Fibroblast of the aortic adventitia (primary cell): ENCODE results near the gene SMR3B. TPM values are rescaled to one million over a fixed set of nuclear protein-coding genes. Genes with fewer than 3 reads are reported as not detected.

Source experiments
- DNase-seq: peaks from one replicate; pipeline ENCODE4 v3.0.0-alpha.2; 2010; ENCODE audit warnings: low read depth
- H3K4me3 ChIP-seq: 2 replicates; pipeline ENCODE4 v1.5.1; 2011; ENCODE audit warnings: low read depth, mild to moderate bottlenecking, control low read depth, low read length, moderate library complexity
- CTCF ChIP-seq: IDR thresholded peaks from 2 replicates; pipeline ENCODE4 v1.5.1; 2011; ENCODE audit warnings: mild to moderate bottlenecking, low read length, control low read depth, inconsistent platforms; ENCODE audit not compliant: insufficient read depth
- total RNA-seq: library from RNA; depleted of rRNA; stranded (reverse); fragments of >200 nt; gene quantifications from 2 replicates; pipeline ENCODE4 v1.2.3, GENCODE V29; 2012; ENCODE audit warnings: low replicate concordance

Gene SMR3B
- total RNA-seq: not detected in 2 replicates

DNA sequence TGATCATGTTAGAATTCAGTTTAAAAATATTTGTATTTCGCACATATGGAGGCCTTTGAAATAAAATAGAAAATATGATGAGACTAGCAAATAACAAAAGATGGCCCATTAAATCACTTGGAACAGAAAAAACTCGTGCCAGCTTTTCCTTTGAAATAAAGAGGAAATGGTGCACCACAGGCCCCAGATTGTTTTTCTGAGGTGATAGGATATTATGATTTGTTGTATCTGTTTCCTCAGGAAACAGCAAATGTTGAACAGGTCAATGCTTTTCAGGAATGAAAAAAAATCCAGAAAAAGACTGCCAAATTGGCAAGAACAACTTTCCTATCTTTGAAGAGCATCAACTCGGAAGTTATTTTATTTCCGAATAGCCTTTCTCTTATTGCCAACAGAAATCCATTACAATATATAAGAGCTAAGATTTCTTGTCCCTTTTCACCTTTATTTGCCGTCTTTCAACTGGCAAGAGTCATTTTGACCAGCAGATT lies at the start of gene SMR3B:
Gene SMR3B (plus strand): TSS at position 441 of the 491 bp plus-strand sequence. CDS start 1,380 bp downstream, outside the sequence.
- no peak within 1 kb of the TSS for H3K4me3 ChIP-seq
- DNase-seq: no peak
- no peak for TF ChIP-seq CTCF

GRCh38 chr4:70334681-70335080 lies 48.2 kb upstream of the SMR3B start, which contains the start of gene CABS1:
Gene CABS1 (plus strand): TSS chr4:70334981. CDS start chr4:70335040, 59 bp downstream.
- no peak for DNase-seq
- no peak for TF ChIP-seq CTCF
- no peak within 1 kb of the TSS for H3K4me3 ChIP-seq

- no peak for DNase-seq
- H3K4me3 ChIP-seq: no peak overlapping the region
- TF ChIP-seq CTCF: no peak
Measured at GRCh38 chr4:70336043-70336442, 46.9 kb upstream of the SMR3B start.

DNA sequence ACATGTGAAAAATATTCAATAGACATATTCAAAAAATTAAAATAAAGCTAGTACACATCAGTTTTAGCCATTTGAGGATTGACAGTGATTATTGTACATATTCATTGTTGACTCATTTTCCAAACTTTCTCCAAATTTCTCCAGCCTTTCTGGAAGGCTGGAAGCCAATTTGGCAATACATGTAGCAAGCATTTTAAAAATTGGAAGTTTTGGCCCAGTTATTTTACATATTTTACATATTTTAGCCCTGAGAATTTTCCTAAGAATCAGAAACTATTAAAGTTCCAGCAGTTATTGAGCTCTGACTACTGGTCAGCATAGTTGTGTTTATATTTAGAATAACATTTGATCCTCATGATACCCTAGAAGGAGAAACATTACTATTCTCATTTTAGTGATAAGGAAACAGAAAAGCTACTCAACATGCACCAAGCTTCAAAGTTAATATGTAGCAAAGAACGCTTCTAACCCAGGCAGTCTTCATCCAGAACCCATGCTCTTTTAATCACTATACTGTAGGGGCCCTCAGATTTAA lies 45.0 kb upstream of the SMR3B start:
- DNase-seq: no peak
- TF ChIP-seq CTCF: no peak
- H3K4me3 ChIP-seq: no peak overlapping the region

- TF ChIP-seq CTCF: no peak
- no peak overlapping the region for H3K4me3 ChIP-seq
- no peak for DNase-seq
Measured at GRCh38 chr4:70356185-70356584, 26.7 kb upstream of the SMR3B start.

- DNase-seq: no peak
Measured at GRCh38 chr4:70359115-70359661, 23.7 kb upstream of the SMR3B start.

More at GRCh38 chr4:70359115-70359661, 23.7 kb upstream of the SMR3B start:
- H3K4me3 ChIP-seq: no peak overlapping the region
- TF ChIP-seq CTCF: no peak
